GM18520 (cell line): ENCODE results near the gene KLK11.

ENCODE experiments used
- ATAC-seq: cut with Tn5 transposase; IDR thresholded peaks from one replicate; pipeline ENCODE4 v1.9.1; 2021; ENCODE audit not compliant: unreplicated experiment

The KLK11 gene

DNA sequence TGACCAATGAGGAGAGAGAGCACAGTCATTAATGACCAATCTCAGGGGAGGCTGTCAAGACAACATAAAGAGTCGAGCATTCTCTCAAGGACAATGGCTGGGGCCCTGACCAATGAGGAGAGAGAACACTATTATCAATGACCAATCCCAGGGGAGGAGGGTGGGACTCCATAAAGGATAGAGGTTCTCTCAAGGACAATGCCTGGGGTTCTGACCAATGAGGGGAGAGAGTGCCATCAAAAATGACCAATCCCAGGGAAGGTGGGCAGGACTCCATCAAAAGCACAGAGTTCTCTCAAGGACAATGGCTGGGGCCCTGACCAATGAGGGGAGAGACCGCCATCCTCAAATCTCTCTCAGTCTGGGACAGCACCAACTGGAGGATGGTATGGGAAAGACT lies 3.3 kb upstream of the KLK11 start:
- ATAC-seq: no peak

DNA sequence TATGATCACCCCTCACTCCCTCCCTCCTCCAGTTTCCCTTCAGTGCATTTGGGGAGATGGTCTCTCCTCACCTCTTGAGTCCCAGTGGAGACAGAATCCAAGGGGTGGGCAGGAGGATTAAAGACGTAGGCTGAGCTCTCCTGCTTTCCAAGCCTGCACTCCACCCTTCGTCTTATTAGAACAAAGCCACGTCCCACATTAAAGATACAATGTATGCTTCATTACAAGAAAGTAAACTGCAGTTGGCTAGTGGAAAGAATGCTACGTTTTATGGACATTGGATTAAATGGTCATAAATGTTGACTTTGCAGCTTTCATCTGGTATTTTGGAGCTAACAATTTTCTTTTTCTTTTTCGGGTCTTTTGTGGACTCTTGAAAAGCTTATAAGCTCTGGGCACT lies 1.5 kb upstream of the KLK11 start:
- ATAC-seq: no peak

DNA sequence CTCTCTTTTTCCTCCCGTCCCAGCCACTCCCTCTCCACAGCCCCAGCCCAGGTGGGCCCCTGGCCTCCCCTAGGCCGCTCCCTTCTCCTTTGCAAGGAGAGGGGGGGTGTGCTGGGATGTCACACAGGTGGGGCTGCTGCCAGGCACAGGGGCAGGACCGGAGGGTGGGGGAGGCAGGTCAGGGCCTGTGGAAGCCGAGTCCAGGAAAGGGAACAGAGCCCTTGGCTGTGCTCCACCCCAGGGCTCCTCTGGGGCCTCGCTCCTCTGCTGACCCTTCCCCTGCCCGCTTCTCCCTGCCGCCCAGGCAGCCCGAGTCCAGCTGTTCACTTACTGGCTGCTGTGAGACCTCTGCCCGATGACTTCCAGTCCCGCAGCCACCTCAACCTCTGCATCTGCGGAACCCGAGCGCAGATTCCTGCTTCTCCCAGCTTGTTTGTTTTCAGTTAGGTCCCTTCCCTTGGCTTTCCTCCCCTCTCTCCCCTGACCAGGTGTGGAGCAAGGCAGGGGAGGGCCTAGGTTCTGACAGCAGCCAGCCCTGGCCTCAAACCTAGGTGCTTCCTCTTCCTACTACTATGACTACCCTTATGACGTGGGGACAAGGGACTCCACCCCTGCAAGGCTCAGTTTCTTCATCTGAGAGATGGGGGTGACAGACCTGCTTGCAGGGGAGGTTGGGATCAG lies 850 bp upstream of the KLK11 start:
- ATAC-seq: no peak

DNA sequence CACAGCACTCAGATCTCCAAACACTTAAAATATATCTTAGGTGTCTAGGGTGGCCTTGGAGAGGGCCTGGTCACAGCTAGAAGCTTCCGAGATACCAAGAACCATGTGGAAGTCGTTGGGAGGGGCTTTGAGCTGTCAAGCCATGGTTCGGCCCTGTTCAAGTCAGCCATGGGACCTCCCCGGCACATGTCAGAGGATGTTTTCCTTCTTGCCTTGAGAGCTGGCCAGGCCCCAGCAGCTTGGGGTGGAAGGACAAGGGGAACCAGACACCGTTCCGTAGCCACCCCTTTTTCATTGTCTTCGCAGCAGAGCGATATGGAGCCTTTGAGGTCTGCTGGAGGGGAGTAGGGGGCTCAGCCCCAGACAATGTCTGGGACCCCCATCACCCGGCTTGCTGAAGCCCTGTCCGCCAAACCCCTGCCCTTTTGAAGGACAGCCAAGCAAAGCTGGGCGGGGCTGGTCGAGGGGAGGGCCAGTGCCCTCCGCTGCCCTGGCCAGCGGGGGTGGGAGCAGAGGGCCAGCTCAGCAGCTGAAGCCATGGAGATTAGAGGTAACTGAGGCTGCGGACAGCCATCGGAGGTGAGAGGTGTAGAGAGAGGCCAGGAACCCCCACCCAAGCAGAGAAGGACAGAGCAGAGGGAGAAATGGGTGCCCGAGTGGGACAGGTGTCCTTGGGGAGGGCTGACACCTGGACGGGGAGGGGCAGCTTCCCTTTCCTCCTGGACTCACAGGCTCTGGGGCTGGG lies 435 bp downstream of the KLK11 start:
- ATAC-seq: no peak

DNA sequence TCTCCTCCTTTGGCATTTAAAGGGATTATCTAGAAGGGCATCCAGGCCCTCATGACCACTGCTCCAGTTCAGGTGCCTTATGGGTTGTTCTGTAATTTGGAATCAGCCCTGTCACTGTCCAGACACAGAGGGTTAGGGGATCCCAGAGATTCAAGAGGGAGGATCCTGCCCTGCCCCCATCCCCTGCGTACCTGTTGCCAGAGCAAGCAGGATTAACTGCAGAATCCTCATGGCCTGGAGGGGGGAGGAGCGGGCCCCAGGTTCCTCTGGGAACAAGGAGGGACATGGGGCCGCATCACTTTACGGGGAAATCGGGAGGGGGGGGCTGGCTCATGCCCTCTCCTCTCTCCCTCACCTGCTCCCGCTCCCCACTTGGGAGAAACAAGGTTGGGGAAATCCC lies 1.0 kb downstream of the KLK11 start:
- no peak for ATAC-seq

DNA sequence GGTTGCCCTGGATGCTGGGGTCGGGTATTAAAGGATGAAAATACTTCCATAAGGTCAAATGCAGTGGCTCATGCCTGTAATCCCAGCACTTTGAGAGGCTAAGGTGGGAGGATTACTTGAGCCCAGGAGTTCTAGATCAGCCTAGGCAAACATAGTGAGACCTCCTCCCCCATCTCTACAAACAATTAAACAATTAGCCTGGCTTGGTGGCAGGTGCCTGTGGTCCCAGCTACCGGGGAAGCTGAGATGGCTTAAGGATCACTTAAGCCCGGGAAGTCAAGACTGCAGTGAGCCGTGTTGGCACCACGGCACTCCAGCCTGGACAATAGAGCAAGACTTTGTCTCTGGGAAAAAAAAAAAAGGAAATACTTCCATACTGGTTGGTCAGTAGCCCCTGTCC lies 1.5 kb downstream of the KLK11 start:
- ATAC-seq: no peak

DNA sequence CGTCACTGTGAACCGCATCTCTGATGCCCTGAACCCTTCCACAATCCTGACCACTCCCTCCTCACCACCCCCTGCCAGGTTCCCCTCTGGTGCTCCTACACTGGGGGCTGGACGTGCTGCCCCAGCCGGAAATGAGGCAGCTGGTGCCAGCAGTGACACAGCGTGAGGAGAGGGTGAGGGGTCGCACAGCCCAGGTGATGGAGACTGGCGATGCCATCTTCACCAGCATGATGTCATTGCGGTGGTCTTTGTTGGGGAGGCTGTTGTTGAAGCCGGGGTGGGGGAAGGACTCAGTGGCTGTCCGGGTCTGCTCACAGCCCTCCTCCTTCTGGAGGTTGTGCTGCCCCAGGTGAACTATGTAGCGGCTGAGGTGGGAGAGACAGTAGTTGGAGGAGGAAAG lies 2.5 kb downstream of the KLK11 start:
- no peak for ATAC-seq

DNA sequence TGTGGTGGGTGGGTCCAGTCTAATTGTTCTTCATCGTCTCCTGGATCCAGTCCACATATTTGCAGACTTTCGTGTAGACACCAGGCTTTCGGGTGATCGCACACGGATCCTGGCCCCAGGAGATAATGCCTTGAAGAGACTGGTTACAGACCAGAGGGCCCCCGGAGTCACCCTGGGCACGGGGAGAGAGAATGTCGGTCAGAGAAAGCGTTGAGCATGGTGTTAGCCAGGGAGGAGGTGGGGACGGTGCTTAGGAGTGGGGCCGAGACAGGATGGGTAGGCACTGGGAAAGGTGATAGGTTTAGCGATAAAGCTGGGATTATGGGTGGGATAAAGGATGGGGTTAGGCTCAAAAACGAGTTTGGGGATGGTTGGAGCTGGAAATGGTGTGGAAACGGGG lies 3.9 kb downstream of the KLK11 start:
- no peak for ATAC-seq

DNA sequence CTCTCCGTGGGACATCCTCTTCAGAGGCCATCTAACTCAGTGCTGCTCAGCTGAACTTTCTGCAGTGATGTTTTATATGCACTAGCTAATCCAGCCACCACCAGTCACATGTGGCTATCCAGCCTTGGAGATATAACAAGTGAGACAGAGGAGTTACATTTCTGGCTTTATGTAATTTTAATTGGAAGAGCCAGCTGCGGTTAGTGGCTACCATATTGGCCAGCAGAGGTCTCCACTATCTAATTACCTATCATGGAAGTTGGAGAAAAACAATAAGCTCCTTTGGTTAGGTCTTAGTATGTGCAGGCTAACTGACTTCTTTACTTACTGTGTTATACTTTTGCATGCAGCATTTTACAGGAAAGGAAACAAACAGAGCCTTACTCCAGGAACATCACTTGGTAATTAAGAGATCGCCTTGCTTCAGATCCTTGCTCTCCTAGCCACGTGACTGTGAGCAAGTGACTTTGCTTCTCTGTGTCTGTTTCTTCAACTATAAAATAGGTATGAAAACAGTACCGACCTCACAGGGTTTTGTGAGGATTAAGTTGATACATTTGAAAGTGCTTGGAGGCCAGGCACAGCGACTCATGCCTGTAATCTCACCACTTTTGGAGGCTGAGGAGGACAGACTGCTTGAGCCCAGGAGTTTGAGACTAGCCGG lies 5.3 kb downstream of the KLK11 start:
- ATAC-seq: no peak

DNA sequence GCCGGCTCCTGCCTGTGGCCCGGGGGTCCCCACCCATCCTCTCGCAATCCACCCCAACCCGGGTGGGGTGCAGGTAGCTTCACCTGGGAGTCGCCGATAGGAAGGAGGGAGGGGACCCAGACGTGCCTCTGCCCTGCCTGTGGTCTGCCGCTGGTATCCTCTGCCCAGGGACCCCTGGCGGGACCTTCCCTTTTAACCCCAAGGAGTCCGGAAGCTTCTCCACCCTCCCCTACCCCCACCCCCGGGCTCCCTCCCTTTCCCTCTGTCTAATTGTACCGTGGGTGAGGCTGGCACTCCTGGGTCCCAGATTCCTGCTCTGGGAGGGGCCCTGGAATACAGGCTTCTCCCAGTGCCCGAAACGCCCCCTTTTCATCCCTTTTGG lies 6.9 kb downstream of the KLK11 start, which contains the start of gene KLK10:
KLK10 (minus strand) TSS at position 166 of the 382 bp plus-strand sequence. CDS start 579 bp downstream, outside the sequence.
- ATAC-seq: no peak

DNA sequence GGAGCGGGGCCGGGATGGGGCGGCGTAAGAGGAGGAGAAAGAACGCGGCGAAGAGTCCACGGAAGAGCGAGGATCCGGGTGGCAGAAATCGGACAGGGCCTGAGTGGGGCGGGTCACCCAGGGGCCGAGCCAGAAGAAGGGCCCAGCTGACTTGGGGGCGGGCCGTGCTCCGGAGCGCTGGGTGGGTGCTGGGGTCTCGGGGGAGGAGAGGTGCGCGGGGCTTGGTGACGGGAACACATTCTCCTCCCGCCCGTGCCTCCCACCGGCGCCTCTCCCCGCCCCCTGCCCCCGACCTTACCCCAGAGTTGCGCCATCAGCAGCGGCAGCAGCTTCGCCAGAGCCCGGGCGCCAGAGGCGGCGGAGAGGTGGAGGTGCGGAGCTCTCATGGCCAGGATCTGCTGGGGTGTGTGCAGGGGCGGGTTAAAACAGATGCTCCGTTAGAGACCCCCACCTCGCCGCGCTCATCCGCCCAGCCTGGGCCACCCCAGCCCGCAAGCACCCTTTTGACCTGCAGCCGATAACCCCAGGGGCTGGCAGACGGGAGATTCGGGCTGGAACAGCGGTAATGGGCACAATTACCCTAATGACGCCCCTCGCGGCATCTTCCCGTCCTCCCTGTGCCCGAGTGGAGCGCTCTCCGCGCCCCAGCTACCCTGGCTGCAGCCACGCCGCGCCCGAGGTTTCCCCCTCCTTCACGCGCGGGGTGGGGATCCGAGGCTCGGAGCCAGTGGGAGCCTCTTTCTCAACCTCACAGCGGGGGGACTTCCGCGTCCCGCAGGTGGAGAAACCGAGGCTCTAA lies 7.5 kb downstream of the KLK11 start:
- no peak for ATAC-seq

DNA sequence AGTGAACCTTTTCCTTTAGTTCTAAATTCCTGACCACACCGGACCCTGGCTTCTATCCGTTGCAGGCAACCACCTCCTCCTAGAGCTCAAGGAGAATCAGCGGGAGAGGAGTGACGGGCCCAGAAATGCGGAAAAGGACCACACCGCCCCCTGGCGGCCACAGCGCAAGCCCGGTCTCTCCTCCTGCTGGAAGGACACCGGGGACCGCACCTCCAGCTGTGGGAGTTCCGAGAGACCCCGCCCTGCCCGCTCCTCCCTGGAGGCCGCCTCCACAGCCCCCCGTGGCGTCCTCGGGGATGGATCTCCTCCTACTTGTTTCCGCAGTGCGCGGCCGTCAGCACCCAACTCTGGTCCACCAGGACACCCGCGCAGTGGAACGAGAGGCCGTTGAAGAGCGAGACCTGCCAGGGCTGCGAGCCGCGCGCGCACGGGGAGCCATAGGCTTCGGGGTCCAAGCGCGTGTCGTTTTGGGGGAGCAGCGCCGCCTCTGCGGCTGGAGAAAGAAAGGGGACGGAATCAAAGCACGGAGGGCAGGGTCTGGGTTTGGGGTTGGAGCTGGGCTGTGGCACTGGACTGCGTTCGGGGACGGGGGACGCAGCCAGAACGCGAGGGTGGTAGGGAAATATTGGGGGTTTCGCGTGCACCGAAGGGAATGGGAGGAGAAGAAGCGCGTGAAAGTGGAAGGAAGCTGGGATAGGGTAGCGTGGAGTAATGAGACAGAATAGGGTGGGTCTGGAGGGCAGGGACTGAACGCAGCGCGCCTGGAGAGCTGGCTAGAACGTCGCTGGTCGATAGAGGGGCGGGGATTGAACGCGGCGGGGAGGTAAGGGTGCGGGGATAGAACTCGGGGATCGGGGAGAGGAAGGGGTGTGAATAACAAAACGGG lies 9.4 kb downstream of the KLK11 start:
- no peak for ATAC-seq

DNA sequence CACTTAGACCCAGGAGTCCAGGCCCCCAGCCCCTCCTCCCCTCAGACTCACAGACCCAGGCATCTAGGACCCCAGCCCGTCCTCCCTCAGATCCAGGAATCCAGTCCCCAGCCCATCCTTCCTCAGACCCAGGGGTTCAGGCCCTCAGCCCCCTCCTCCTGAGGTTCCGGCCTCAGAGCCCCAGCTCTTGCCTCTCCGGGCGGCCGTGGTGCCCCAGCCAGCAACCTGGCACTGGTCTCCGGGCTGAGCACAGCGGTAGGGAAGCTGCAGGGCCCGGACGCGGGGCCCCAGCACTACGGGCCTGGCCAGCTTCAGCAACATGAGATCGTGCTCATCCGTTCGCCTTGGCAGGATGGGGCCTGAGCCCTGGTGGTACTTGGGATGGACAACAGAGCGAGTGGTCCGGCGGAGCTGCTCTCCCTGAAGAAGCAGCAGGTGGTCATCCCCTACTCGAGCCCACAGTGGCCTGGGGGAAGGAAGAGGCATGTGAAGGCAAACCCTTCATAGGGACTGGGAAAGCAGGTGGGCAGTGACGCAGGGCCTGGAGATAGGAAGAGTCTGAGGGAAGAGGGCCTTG lies 10.6 kb downstream of the KLK11 start:
- no peak for ATAC-seq

DNA sequence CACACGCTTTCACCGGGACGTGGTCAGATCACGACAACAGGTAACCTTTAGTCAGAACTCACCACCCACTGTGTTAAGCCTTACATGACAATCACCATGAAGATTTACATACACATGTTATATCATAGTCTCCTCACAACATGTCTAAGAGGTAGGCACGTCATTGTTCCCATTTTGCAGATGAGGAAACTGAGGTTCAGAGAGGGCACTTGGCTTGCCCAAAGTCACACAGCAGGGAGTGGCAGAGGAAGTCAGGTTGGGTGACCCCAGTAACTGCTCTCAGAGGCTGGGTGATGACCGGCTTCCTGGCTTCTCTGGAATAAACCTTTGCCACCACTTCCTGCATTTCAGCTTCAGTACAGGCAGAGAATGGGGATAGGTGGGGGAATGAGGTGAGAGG lies 12.2 kb downstream of the KLK11 start:
- ATAC-seq: no peak

DNA sequence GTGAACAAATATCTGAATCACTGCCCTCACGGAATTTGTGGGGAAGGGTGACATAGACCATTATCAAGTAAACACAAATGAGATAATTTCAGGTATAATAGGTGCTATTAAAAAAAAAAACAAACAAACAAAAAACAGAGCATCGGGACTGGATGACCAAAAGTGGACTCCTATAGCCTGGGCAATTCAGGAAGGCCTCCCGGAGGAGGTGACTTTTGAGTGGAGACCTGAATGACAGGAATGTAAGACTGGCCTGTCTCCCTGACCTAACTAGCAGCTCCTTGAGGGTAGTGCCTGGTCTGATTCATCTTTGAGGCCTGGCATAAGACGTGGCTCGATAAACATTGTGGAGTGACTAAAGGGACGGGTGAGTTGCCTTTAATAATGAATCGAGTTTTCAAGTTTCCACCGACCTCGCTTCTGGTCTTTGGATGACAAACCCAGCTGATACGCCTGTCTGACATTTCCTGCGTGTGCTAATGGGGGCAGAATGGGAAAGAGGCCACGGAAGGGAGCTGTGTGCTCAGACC lies 13.7 kb downstream of the KLK11 start:
- no peak for ATAC-seq

DNA sequence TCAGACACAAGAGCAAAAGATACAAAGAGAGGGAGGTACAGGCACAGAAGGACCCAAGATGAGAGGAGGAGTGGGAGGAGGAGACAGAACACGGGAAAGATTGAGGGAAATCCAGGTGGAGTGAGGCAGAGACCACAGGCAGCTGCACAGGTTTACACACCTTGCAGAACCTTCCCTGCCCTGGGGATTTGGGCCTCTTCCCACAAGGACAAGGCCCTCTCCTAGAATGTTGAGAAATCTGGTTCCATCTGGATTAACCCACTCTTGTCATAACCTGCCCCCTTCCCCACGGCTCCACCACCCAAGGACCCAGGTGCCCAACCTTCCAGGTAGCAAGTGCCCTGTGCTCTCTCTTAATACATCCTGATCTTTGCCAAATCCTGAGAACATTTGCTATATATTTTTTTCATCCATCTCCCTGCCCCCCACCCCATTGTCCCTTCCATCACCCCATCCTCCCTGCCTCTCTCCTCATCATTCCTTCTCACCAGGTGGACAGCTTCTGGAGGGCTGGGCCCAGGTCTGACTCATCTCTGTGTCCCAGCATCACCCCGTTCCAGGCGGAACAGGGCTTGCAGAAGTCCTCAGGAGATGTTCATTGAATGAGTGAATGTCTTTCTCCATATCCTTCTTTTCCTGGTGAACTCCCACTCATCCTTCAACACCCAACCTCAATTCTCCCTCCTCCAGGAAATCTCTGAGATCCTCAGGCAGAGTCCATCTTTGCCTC lies 16.2 kb downstream of the KLK11 start:
- no peak for ATAC-seq

DNA sequence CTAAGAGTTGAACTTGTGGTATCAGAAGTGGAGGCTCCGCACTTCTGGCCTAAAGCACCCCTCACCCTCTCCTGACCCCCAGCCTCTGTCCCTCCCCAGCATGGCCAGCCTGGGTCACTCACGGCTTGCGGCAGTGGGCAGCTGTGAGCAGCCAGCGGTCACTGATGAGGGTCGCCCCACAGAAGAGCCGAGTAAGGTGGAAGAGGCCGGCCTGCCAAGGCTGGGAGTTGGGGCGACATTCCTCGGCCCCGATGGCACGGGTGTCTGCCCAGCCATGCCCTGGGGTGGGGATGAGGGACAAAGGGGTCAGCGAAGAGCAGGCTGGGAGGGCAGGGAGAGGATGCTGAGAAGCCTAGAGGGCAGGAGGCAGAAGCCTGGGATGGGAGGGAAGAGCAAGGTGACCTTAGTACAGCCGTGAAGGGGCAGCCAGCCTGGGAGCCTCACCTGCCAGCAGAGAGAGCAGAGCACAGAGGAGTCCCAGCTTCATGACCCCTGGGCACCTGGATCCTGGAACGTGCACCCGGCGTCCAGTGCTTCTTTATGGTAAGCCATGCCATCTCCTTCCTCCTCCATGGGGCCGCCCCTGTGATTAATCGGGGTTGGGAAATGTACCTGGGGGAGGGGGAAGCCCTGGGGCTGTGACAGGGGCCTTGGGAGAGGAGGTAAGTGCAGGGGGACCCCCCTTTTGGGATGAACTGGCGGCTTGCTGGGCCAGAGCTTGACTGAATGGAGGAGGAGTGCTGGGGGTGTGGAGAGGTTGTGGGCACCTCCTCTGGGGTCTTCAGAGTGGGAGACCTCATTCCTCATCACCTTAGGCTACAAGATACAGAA lies 17.1 kb downstream of the KLK11 start:
- ATAC-seq: no peak

DNA sequence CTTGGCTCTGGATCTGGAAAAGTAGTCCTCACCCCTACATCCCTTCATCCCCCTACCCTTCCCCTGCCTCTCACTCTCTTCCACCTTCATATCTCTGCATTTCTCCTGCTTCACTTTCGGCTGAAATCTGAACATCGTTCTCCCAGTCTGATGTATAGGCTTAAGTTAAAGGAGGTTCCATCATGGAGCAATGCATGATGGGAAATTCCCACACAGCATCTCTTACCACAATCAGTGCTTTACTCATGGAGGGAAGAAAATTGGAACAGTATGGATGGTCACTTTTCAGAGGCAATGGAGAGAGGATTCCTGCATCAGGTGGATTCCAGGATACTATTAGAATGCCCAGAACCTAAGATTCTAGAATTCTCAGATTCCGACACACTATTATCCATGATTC lies 18.9 kb downstream of the KLK11 start:
- ATAC-seq: no peak
